Activated gamma-delta T cell (primary cell): ENCODE results near the gene RAD18.

Experiments
- DNase-seq: peaks from one replicate; lab custom pipeline; 2025; lab: John Stamatoyannopoulos, UW

The RAD18 gene

DNA sequence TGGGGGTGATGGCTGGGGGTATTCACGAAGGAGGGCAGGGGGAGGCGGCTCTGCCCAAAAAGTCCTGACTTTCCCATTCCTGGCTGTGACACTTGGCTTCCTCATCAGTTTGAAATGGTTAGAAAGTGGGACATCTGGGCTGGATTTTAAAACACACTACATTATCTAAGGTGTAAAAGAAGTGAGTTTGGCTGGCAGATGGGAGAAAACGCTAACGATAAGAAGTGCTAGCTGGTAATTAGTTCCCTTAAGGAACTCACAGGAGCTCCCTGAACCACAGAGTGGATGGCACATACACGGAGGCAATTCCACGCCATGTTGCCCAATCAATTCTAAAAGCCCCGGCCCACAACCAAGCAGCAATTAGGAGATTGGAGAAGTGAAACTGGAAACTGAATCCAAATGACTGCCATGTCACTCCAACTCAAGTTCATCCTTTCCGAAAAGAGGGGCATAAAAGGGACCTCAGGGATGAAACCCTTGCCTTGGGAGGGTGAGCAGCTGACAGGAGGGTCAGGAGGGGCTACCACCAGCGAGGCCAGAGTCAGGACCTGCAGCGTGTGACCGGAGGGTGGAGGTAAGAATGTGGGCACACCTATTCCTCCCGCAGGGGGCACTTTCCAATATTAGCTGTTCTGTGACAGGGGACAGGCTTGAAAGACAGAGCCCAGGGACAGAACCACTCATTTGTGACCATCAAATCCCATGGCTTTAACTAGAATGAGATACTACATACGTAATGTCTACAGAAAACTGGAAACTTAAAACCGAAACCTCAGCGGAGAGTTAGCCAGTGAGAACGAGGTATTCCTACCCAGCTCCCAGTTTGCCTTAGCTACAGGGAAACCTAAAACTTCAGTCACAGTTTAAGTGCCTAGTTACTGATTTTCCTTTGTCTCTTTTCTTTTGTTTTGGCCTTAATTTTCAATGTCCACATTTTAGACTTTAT is 98.6 kb downstream of the RAD18 start:
- no peak for DNase-seq

- DNase-seq: no peak
Observed at GRCh38 chr3:8863891-8864290, 99.4 kb downstream of the RAD18 start.

GRCh38 chr3:8857720-8858367 is 105.4 kb downstream of the RAD18 start:
- no peak for DNase-seq

GRCh38 chr3:8856721-8857120 is 106.6 kb downstream of the RAD18 start:
- no peak for DNase-seq

DNA sequence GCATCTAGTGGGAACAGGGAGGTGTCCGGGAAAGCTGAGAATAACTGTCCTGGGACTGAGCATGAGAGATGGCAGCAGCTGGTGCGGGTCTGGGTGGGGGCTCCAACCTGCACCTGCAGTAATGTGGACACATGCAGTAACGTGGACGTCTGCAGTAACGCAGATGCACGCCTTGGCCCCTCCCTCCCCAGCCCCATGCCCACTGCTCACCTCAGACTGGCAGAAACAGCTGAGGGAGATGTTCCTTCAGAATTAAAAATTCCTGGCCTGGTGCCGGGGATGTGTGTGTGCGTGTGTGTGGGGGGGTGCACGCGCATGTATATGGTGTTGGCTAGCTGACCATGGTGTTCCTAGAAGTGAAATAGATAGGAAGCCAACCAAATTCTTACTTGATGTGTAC is 107.2 kb downstream of the RAD18 start:
- DNase-seq: no peak

- DNase-seq: no peak
Observed at GRCh38 chr3:8854656-8855055, 108.6 kb downstream of the RAD18 start.

DNA sequence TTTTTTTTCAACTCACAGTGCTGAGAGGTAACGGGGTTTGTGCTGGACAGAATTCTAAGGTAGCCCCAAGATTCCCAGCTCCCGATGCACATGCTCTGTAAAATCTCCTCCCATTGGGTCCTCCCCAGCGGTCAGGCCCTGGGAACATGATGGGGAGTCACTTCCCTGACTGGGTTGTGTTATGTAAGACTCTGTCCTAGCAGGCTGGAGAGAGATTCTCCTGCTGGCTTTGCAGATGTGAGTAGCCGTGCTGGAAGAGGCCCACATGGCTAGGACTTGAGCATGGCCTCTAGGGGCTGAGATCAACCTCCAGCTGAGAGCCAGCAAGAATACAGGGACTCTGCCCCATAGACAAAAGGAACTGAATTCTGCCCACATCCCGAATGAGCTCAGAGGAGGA is 110.2 kb downstream of the RAD18 start:
- DNase-seq: no peak

GRCh38 chr3:8852511-8852910 is 110.8 kb downstream of the RAD18 start:
- DNase-seq: no peak

DNA sequence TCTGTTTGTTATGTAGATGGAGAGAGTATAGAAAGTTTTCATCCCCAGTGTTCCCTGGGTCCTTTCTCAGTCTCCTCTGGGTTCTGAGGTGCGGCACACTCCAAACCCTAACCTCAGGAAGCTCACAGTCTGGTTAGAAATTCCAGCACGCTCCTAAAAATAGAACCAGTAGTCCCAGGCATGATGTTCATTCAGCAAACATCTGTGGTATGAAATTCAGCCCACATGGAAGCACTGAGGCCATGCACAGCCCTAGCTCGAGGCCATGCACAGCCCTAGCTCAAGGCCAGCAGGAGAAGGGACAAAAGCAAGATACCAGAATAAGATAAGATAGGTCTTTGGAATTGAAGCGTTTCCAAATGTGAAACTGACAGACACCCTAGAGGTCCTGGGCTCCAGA is 111.6 kb downstream of the RAD18 start:
- DNase-seq: no peak

GRCh38 chr3:8848696-8849131 is 114.6 kb downstream of the RAD18 start:
- DNase-seq: no peak

DNA sequence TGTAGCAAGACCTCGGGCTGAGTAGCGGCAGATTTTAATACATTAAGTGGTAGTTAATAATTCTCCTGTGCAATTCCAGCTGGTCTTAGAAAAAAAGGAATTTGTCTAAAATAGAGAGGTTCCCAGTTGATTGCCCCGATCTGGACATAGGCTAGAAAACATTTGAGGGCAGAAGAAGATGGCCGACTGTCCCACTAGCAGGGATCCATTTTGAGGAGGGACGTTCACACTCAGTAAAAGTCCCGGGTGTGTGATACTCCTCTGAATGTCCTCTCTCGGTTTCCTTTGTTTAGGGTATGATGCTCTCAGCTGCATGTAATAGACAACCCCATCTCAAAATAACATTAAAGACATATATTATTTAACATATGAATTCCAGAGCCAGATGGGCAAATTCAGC is 116.0 kb downstream of the RAD18 start:
- no peak for DNase-seq

- DNase-seq: no peak
Observed at GRCh38 chr3:8846176-8846575, 117.1 kb downstream of the RAD18 start.

- DNase-seq: no peak
Observed at GRCh38 chr3:8845641-8846040, 117.6 kb downstream of the RAD18 start.

- DNase-seq: no peak
Observed at GRCh38 chr3:8843347-8843746, 119.9 kb downstream of the RAD18 start.

DNA sequence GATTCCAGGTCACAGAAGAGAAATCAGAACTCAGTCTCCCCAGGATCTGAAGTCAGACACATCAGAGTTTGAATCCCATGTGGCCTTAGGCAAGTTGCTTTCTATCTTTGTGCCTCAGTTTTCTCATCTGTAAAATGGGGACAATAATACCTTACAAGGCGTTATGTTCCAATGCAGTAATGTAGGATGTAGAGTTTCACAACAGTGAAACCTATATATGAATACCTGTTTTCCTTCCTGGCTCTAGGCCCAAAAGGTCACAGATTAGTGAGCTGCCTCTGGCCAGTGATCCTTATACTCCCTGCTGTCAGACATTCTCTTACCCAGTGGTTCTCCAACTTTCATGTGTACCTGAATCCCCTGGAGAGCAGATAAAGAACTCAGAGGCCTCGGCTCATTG is 121.0 kb downstream of the RAD18 start:
- no peak for DNase-seq

DNA sequence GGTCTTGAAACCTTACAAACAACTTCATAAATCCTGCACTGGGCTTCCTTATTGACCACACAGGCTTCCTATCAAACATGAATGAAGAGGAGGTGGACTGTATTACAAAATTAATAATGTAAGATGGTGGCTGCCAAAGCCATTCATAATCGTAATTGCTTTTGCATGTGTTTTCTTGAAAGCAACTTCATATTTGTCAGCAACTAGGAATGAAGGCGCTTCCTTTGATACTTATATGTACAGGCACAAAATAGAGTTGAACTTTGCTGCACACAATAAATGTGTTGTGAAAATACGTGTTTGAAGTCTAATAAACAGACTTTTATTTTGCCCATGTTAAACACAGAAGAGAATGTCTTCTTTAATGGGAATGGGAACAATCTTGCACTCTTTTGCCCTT is 121.8 kb downstream of the RAD18 start:
- no peak for DNase-seq

- no peak for DNase-seq
Observed at GRCh38 chr3:8840556-8840955, 122.7 kb downstream of the RAD18 start.

GRCh38 chr3:8839607-8840325 is 123.5 kb downstream of the RAD18 start:
- no peak for DNase-seq

GRCh38 chr3:8838765-8839423 is 124.4 kb downstream of the RAD18 start:
- DNase-seq: no peak

GRCh38 chr3:8838234-8838633 is 125.0 kb downstream of the RAD18 start:
- no peak for DNase-seq

DNA sequence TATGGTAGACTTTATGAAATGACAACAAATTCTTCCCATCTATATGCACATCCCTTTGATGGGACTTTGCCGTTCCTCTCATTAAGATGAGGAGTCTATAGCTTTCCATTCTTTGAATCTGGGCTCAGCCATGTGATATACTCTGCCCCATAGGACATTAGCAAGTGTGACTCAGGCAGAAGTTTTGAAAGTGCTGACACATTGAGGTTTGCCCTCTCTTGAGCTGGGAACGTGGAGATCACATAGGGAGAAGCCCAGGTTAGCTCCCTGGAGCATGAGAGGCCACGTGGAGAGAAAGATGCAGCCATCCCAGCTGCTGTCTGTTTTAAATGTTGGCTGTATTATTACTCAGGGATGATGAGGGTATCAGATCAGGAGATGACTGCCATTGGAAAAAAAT is 126.1 kb downstream of the RAD18 start:
- DNase-seq: no peak

GRCh38 chr3:8836096-8836495 is 127.2 kb downstream of the RAD18 start:
- no peak for DNase-seq
